Common myeloid progenitor, CD34-positive (primary cell): ENCODE measurements around the gene DOK1.

Source experiments
- CTCF ChIA-PET: fragments of 350-600 bp; sonication (Branson Sonifier 250); formaldehyde crosslinking; loops from one replicate; lab custom pipeline; 2021; ENCODE audit warnings: antibody characterized with exemption; lab: Charles Lee
- POLR2A ChIA-PET: fragments of 350-600 bp; sonication (Branson Sonifier 250); formaldehyde crosslinking; loops from one replicate; lab custom pipeline; 2021; ENCODE audit warnings: antibody characterized with exemption; lab: Charles Lee
- DNase-seq, 3 donors: peaks; one replicate each; pipeline versions ENCODE4 v3.0.0 to v3.0.0-alpha.2; 2013
- H3K27ac ChIP-seq, 2 experiments: 1 replicate in 1 of 2; 2 replicates in 1 of 2; pipeline ENCODE4 v1.7.0; 2013; ENCODE audit warnings: inconsistent platforms in 2 of 2, low read length in 2 of 2, mild to moderate bottlenecking in 2 of 2, low read depth in 1 of 2, moderate library complexity in 1 of 2; ENCODE audit not compliant: severe bottlenecking in 2 of 2, insufficient read depth in 1 of 2, poor library complexity in 1 of 2
- H3K27me3 ChIP-seq, 5 experiments: replicated peaks in 2 of 5; 1 replicate in 3 of 5; 2 replicates in 2 of 5; pipeline versions ENCODE4 v1.6.1 to v1.7.0; 2013; ENCODE audit warnings: low read length in 4 of 5, mild to moderate bottlenecking in 2 of 5, moderate library complexity in 2 of 5, inconsistent platforms in 1 of 5; ENCODE audit not compliant: insufficient read depth in 5 of 5, control insufficient read depth in 4 of 5
- H3K36me3 ChIP-seq, 4 experiments: 1 replicate in 2 of 4; 2 replicates in 2 of 4; pipeline versions ENCODE4 v1.6.1 to v1.7.0; 2013; ENCODE audit warnings: low read length in 3 of 4, control low read depth in 1 of 4, mild to moderate bottlenecking in 1 of 4; ENCODE audit not compliant: control insufficient read depth in 4 of 4, insufficient read depth in 4 of 4
- H3K4me1 ChIP-seq, 4 experiments: 1 replicate in 3 of 4; 2 replicates in 1 of 4; pipeline versions ENCODE4 v1.6.1 to v1.7.1; 2013; ENCODE audit warnings: low read length in 3 of 4, mild to moderate bottlenecking in 3 of 4, control low read depth in 1 of 4, inconsistent platforms in 1 of 4, moderate library complexity in 1 of 4; ENCODE audit not compliant: control insufficient read depth in 4 of 4, insufficient read depth in 4 of 4; ENCODE audit errors: control extremely low read depth in 1 of 4
- H3K4me3 ChIP-seq, 7 experiments: 1 replicate in 4 of 7; 2 replicates in 3 of 7; pipeline versions ENCODE4 v1.5.1 to v1.7.0; 2013; ENCODE audit warnings: mild to moderate bottlenecking in 7 of 7, low read length in 6 of 7, moderate library complexity in 6 of 7, inconsistent platforms in 2 of 7, low read depth in 2 of 7, control low read depth in 1 of 7; ENCODE audit not compliant: insufficient read depth in 4 of 7, control insufficient read depth in 1 of 7; ENCODE audit errors: extremely low read depth in 1 of 7
- H3K9me3 ChIP-seq, 5 experiments: 1 replicate in 4 of 5; 2 replicates in 1 of 5; pipeline versions ENCODE4 v1.6.1 to v1.7.1; 2013; ENCODE audit warnings: low read length in 4 of 5, mild to moderate bottlenecking in 2 of 5, inconsistent platforms in 1 of 5, low read depth in 1 of 5, moderate library complexity in 1 of 5; ENCODE audit not compliant: control insufficient read depth in 4 of 5, insufficient read depth in 2 of 5; ENCODE audit errors: control extremely low read depth in 1 of 5
- WGBS: methylation state at CpG from one replicate; pipeline ENCODE4 v1.1.5; 2013; ENCODE audit not compliant: insufficient coverage; 5-methylcytosine and 5-hydroxymethylcytosine counted together

DOK1 gene

DNA sequence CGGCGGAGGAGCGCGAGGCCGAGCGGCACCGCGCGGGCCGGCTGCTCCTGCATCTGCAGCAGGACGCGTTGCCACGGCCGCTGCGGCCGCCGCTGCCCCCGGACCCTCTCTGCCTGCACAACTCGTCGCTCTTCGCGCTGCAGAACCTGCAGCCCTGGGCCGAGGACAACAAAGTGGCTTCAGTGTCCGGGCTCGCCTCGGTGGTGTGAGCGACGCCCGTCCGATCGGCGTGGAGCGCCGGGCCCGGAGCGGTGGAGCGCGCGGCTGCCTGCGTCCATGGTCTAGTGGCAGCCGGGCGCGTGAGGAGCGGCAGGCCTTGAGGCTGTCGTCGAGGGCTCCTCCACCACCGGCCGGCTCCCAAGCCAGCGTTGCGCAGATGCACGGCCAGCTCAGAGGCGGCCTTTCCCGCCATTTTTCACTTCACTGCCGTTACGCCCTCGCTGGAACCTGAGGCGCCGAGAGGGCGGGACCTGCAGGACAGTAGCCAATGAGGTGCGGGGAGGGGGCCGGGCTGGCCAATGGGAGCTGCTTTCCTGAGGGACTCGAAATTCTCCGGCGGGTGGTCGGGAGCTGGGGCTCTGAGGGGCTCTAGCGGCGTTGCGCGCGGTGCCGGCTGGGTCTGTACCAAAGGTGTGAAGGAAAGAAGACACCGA is 38.4 kb upstream of the DOK1 start:
- DNase-seq, result peak in 2 of 3 donors; percentile 70 to 73
- peaks cover 0 to 6% (median 0%) of the 10 kb centered on the region in 5 experiments for H3K9me3 ChIP-seq
- ChIA-PET POLR2A (interaction anchor here (0.9 to 1.1 kb wide), 2 partner anchors 10 to 13 kb away, joined by 3 read pairs; partner anchors contain the start of genes AUP1 and DQX1), CTCF (interaction anchor here (1.7 to 9.0 kb wide), 5 partner anchors 7 to 72 kb away, joined by 6 to 53 read pairs (median 14); partner anchors contain the start of genes AUP1, HTRA2 and PCGF1)
- 3% methylated on average over 63 of the region's 72 CpGs for WGBS
- no peaks in the 10 kb centered on the region for H3K36me3 ChIP-seq
- H3K4me1 ChIP-seq, result peaks cover 0 to 38% (median 30%) of the 10 kb centered on the region in 4 experiments
- peaks cover 13 to 95% (median 56%) of the 10 kb centered on the region in 5 experiments for H3K27me3 ChIP-seq
- no peak overlapping the region for H3K27ac ChIP-seq
- peak overlapping the region in 6 of 7 experiments; percentile 26 to 64 (median 52) for H3K4me3 ChIP-seq

DNA sequence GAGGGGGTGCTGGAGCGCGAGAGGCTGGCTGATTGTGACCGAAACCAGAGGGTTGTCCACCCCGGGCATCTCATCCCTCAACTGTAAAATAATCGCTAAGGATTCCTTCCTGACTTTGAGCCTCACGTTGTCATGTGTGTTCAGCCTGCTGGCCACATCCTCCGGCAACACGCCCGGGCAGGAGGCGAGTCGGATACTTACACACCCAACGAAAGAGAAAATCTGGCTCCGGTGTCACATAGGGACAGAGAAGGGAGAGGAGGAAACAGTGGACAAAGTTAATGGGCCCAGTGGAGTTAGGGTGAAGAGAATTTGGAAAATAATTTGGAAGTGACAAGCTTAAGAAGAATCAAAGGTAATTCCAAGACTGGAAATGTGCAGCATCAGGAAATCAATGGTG is 37.9 kb upstream of the DOK1 start:
- WGBS, result 76% methylated on average over 13 of the region's 13 CpGs
- CTCF ChIA-PET, result interaction anchor here (1.5 to 9.0 kb wide), 5 partner anchors 8 to 71 kb away, joined by 4 to 53 read pairs (median 14); partner anchors contain the start of genes AUP1, HTRA2 and PCGF1
- Histone ChIP-seq H3K4me3 (peak overlapping the region in 3 of 7 experiments; percentile 47 to 64 (median 62)), H3K9me3 (peaks cover 0 to 6% (median 0%) of the 10 kb centered on the region in 5 experiments), H3K27ac (no peak overlapping the region), H3K36me3 (no peaks in the 10 kb centered on the region), H3K4me1 (peaks cover 0 to 38% (median 30%) of the 10 kb centered on the region in 4 experiments), H3K27me3 (peaks cover 13 to 92% (median 51%) of the 10 kb centered on the region in 5 experiments)
- POLR2A ChIA-PET, result interaction anchor here (0.9 to 1.1 kb wide), 2 partner anchors 10 to 12 kb away, joined by 3 read pairs; partner anchors contain the start of genes AUP1 and DQX1
- DNase-seq, result no peak

GRCh38 chr2:74522516-74522915 is 32.0 kb upstream of the DOK1 start:
- CTCF ChIA-PET, result interaction anchor here (0.8 to 9.0 kb wide), 6 partner anchors 9 to 50 kb away, joined by 3 to 53 read pairs (median 3); partner anchors contain the start of genes AUP1, HTRA2, MRPL53 and PCGF1
- H3K27ac ChIP-seq, result no peak overlapping the region
- no peak for DNase-seq
- POLR2A ChIA-PET, result no interaction called here
- no peak overlapping the region for H3K4me3 ChIP-seq
- 85% methylated on average over 3 of the region's 3 CpGs for WGBS
- no peaks in the 10 kb centered on the region for H3K4me1 ChIP-seq
- H3K36me3 ChIP-seq, result peaks cover 6 to 24% (median 18%) of the 10 kb centered on the region in 4 experiments
- H3K9me3 ChIP-seq, result no peaks in the 10 kb centered on the region
- H3K27me3 ChIP-seq, result peaks cover 4 to 40% (median 16%) of the 10 kb centered on the region in 5 experiments

DNA sequence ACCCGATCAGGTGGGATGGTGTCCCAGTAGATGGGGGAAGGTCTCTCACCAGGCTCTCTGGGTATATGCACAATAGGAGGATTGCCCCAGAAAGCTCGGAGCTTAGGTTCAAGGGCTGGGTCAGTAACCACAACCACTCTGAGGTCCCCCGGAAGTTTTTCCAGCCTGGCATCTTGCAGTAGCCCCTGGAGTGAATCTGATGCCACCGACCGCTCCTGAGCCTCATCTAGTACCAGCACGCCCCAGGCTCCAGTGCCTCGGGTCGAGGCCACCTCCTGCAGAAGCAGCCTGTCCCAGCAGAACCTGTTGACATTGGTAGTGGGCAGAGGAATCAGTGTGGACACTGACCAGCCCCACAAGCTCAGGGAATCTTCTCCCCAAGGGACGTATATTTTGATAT is 30.5 kb upstream of the DOK1 start:
- H3K4me3 ChIP-seq, result no peak overlapping the region
- peaks cover 0 to 15% (median 10%) of the 10 kb centered on the region in 4 experiments for H3K4me1 ChIP-seq
- H3K27ac ChIP-seq, result no peak overlapping the region
- peaks cover 2 to 25% (median 4%) of the 10 kb centered on the region in 5 experiments for H3K27me3 ChIP-seq
- peaks cover 6 to 34% (median 19%) of the 10 kb centered on the region in 4 experiments for H3K36me3 ChIP-seq
- DNase-seq, result no peak
- WGBS, result 95% methylated on average over 4 of the region's 9 CpGs
- H3K9me3 ChIP-seq, result no peaks in the 10 kb centered on the region
- CTCF ChIA-PET, result interaction anchor here (0.7 kb wide), 1 partner anchor 9 kb away, joined by 3 read pairs; no protein-coding TSS in a partner anchor
- POLR2A ChIA-PET, result no interaction called here

- 99% methylated on average over 9 of the region's 10 CpGs for WGBS
- no peak for DNase-seq
- CTCF ChIA-PET, result interaction anchor here (10.0 kb wide), 1 partner anchor 21 kb away, joined by 143 read pairs; the partner anchor contains the start of genes LBX2 and PCGF1
- Histone ChIP-seq H3K36me3 (peaks cover 6 to 34% (median 19%) of the 10 kb centered on the region in 4 experiments), H3K4me1 (peaks cover 0 to 16% (median 13%) of the 10 kb centered on the region in 4 experiments), H3K4me3 (no peak overlapping the region), H3K27ac (no peak overlapping the region), H3K27me3 (peaks cover 0 to 15% (median 3%) of the 10 kb centered on the region in 5 experiments), H3K9me3 (no peaks in the 10 kb centered on the region)
- POLR2A ChIA-PET, result no interaction called here
These were observed 29.4 kb upstream of the DOK1 start for GRCh38 chr2:74524955-74525716.

DNA sequence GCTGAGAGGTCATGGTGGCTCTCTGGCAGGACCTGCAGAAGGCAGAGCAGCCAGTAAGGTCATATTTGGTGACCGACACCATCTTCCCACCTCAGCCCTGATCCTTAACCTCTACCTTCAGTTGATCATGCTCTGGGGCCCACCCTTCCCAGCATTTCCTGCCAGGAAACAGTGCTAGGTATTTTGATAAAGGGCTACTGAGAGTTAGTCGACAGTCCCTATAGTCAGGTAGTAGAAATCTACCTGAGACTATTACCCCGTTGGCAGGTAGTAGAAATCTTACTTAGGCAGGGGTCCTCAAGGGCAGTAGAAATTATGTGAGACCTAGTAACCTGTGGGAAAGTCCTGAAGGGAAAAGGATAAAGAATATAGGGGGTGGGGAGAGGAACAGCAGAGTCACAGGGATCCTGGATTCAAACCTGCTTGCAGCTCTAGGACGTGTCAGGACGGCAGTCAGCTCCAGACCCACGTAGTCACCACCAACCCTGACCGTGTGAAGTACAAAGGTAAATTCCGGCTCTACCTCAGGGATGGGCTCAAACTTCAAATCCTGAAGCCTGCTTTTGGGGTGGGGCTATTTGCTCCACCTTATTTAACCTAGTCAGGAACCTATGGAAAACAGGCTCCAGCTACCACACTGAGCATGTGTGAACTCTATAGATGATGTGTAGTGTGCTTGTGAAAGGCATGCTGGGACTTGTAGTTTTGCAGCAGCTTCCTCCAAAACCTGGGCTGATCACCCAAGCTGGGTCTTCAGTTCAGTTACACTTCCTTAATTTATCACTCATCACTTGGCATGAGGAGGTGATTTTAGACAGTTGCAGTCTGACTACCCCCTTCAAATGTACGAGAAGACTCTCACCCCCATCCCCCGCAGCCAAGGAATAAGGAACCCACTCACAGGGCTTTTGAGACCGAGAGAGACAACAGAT is 28.5 kb upstream of the DOK1 start, which contains the start of gene DQX1:
Gene DQX1 (minus strand): TSS at position 515 of the 932 bp plus-strand sequence. CDS start 502 bp downstream, at position 13.
- H3K36me3 ChIP-seq, result peaks cover 6 to 35% (median 19%) of the 10 kb centered on the region in 4 experiments
- DNase-seq, result peak; percentile 44 to 84 (median 70)
- H3K27me3 ChIP-seq, result peaks cover 0 to 7% (median 0%) of the 10 kb centered on the region in 5 experiments
- H3K9me3 ChIP-seq, result no peaks in the 10 kb centered on the region
- 90% methylated on average over 6 of the region's 11 CpGs for WGBS
- POLR2A ChIA-PET, result interaction anchor here (1.0 kb wide), 1 partner anchor 10 kb away, joined by 3 read pairs; no protein-coding TSS in a partner anchor
- CTCF ChIA-PET, result interaction anchor here (0.8 to 10.0 kb wide), 6 partner anchors 9 to 56 kb away, joined by 3 to 143 read pairs (median 3); partner anchors contain the start of genes LBX2 and PCGF1
- no peak within 1 kb of the TSS for H3K27ac ChIP-seq
- H3K4me1 ChIP-seq, result peaks cover 0 to 22% (median 19%) of the 10 kb centered on the region in 4 experiments
- no peak within 1 kb of the TSS for H3K4me3 ChIP-seq
